NCI-H748 (cell line): ENCODE data around the gene SUPT4H1.
"Not testable (repeated sequence)": the region's sequence is repeated elsewhere in the genome, so short reads cannot be mapped to it uniquely, and the experiment has no call there.

Experiments
- DNase-seq: peaks from one replicate; lab custom pipeline; 2025; ENCODE audit not compliant: unreplicated experiment; lab: John Stamatoyannopoulos, UW

Gene SUPT4H1

GRCh38 chr17:58341861-58342475 lies 10.0 kb downstream of the SUPT4H1 start:
- DNase-seq = no peak

- not testable (repeated sequence) for DNase-seq
Measured at GRCh38 chr17:58341136-58341860, 10.7 kb downstream of the SUPT4H1 start.

GRCh38 chr17:58340405-58340876 lies 11.6 kb downstream of the SUPT4H1 start:
- DNase-seq = no peak

- DNase-seq = no peak
Measured at GRCh38 chr17:58339755-58340404, 12.1 kb downstream of the SUPT4H1 start.

- DNase-seq = no peak
Measured at GRCh38 chr17:58338841-58339754, 12.9 kb downstream of the SUPT4H1 start.

- DNase-seq = no peak
Measured at GRCh38 chr17:58338454-58338840, 13.6 kb downstream of the SUPT4H1 start.

- DNase-seq = no peak
Measured at GRCh38 chr17:58337600-58338453, 14.2 kb downstream of the SUPT4H1 start.

- DNase-seq = no peak
Measured at GRCh38 chr17:58337210-58337599, 14.8 kb downstream of the SUPT4H1 start.

GRCh38 chr17:58336456-58337209 lies 15.4 kb downstream of the SUPT4H1 start:
- DNase-seq = no peak

- DNase-seq = no peak
Measured at GRCh38 chr17:58335779-58336455, 16.1 kb downstream of the SUPT4H1 start.

- DNase-seq = no peak
Measured at GRCh38 chr17:58335061-58335731, 16.8 kb downstream of the SUPT4H1 start.

GRCh38 chr17:58334661-58335060 lies 17.3 kb downstream of the SUPT4H1 start:
- no peak for DNase-seq

GRCh38 chr17:58334256-58334655 lies 17.7 kb downstream of the SUPT4H1 start:
- DNase-seq = no peak

- no peak for DNase-seq
Measured at GRCh38 chr17:58333736-58334207, 18.2 kb downstream of the SUPT4H1 start.

GRCh38 chr17:58332778-58333735 lies 18.9 kb downstream of the SUPT4H1 start:
- DNase-seq = no peak

- DNase-seq = no peak
Measured at GRCh38 chr17:58331815-58332777, 19.9 kb downstream of the SUPT4H1 start.
